DOHH2 (cell line): ENCODE data around the gene IER2.

Experiments used
- EZH2phosphoT487 ChIP-seq: fragments of 200-600 bp; sonication (generic); IDR thresholded peaks from 2 replicates; pipeline ENCODE4 v1.6.1; 2017; ENCODE audit warnings: borderline replicate concordance, mild to moderate bottlenecking, antibody characterized with exemption, low read length, moderate library complexity, mixed read lengths
- TF ChIP-seq, protein P1 (sequence below): fragments of 200-600 bp; sonication (generic); IDR thresholded peaks from one replicate; pipeline ENCODE4 v1.5.1; 2014; ENCODE audit warnings: antibody characterized with exemption, mild to moderate bottlenecking, low read depth, low read length; ENCODE audit not compliant: poor library complexity, severe bottlenecking

DNA sequence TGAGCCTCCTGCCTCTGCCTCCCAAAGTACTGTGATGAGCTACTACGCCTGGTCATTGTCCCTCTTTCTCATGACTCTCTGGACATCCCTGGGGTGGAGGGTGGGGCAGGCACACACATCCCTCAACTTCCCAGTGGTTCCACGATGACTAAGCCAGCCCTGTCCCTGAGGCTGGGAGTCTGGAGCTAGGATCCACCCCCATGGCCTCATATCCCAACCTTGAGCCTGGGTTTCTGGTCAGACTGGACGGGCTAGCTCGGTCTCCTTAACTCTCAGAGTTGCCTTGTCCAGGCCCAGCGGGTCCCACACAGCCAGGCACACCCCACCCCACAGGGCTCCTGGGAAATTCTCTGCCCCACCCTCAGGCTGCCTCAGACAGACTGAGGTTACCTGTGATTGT lies 19.6 kb downstream of the IER2 start:
- TF ChIP-seq, protein P1, sequence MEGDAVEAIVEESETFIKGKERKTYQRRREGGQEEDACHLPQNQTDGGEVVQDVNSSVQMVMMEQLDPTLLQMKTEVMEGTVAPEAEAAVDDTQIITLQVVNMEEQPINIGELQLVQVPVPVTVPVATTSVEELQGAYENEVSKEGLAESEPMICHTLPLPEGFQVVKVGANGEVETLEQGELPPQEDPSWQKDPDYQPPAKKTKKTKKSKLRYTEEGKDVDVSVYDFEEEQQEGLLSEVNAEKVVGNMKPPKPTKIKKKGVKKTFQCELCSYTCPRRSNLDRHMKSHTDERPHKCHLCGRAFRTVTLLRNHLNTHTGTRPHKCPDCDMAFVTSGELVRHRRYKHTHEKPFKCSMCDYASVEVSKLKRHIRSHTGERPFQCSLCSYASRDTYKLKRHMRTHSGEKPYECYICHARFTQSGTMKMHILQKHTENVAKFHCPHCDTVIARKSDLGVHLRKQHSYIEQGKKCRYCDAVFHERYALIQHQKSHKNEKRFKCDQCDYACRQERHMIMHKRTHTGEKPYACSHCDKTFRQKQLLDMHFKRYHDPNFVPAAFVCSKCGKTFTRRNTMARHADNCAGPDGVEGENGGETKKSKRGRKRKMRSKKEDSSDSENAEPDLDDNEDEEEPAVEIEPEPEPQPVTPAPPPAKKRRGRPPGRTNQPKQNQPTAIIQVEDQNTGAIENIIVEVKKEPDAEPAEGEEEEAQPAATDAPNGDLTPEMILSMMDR: no peak
- no peak for TF ChIP-seq EZH2phosphoT487
